H9 (cell line): ENCODE data around the gene ITK. TPM values are rescaled to one million over a fixed set of nuclear protein-coding genes. Genes with fewer than 3 reads are reported as not detected.

Experiments used
- DNase-seq: peaks from one replicate; pipeline ENCODE4 v3.0.0-alpha.2; 2017
- H2AFZ ChIP-seq: one replicate; pipeline ENCODE4 v1.6.1; 2013; ENCODE audit warnings: mild to moderate bottlenecking, low read length, control low read depth, moderate library complexity
- H2AK5ac ChIP-seq: 2 replicates; pipeline ENCODE4 v1.6.1; 2013; ENCODE audit warnings: low read length, control low read depth, mixed read lengths; ENCODE audit not compliant: insufficient read length
- H2BK120ac ChIP-seq: one replicate; pipeline ENCODE4 v1.6.1; 2013; ENCODE audit warnings: low read depth, mild to moderate bottlenecking, low read length, control low read depth, inconsistent platforms; ENCODE audit not compliant: poor library complexity, severe bottlenecking
- H2BK12ac ChIP-seq: 2 replicates; pipeline ENCODE4 v1.6.1; 2013; ENCODE audit warnings: low read length, control low read depth, mixed read lengths, low read depth; ENCODE audit not compliant: insufficient read length
- H2BK15ac ChIP-seq: 2 replicates; pipeline ENCODE4 v1.6.1; 2013; ENCODE audit warnings: low read depth, low read length, control low read depth
- H2BK20ac ChIP-seq: one replicate; pipeline ENCODE4 v1.6.1; 2013; ENCODE audit warnings: low read depth, mild to moderate bottlenecking, low read length, control low read depth, inconsistent platforms; ENCODE audit not compliant: poor library complexity, severe bottlenecking
- H2BK5ac ChIP-seq: 2 replicates; pipeline ENCODE4 v1.6.1; 2013; ENCODE audit warnings: low read length, control low read depth, mixed read lengths; ENCODE audit not compliant: insufficient read length
- H3K14ac ChIP-seq: 2 replicates; pipeline ENCODE4 v1.6.1; 2013; ENCODE audit warnings: low read length, control low read depth; ENCODE audit not compliant: insufficient read depth
- H3K18ac ChIP-seq: 2 replicates; pipeline ENCODE4 v1.6.1; 2013; ENCODE audit warnings: low read depth, mild to moderate bottlenecking, mixed read lengths, low read length, control low read depth; ENCODE audit not compliant: insufficient read length
- H3K23ac ChIP-seq: 2 replicates; pipeline ENCODE4 v1.6.1; 2013; ENCODE audit warnings: low read length, control low read depth, mixed read lengths, low read depth; ENCODE audit not compliant: insufficient read length
- H3K23me2 ChIP-seq: 2 replicates; pipeline ENCODE4 v1.6.1; 2013; ENCODE audit warnings: low read depth, mild to moderate bottlenecking, mixed read lengths, low read length, control low read depth; ENCODE audit not compliant: insufficient read length, poor library complexity, severe bottlenecking
- H3K27ac ChIP-seq: 2 replicates; pipeline ENCODE4 v1.5.1; 2013; ENCODE audit warnings: low read length, control low read depth, mixed read lengths, low read depth; ENCODE audit not compliant: insufficient read length
- H3K27me3 ChIP-seq: 2 replicates; pipeline ENCODE4 v1.6.1; 2013; ENCODE audit warnings: low read length, control low read depth, inconsistent platforms; ENCODE audit not compliant: insufficient read depth
- H3K4ac ChIP-seq: 2 replicates; pipeline ENCODE4 v1.6.1; 2013; ENCODE audit warnings: low read depth, mild to moderate bottlenecking, control low read depth, inconsistent platforms, low read length, moderate library complexity
- H3K4me1 ChIP-seq: 2 replicates; pipeline ENCODE4 v1.6.1; 2013; ENCODE audit warnings: low read length, control low read depth, inconsistent platforms; ENCODE audit not compliant: insufficient read depth
- H3K4me2 ChIP-seq: 2 replicates; pipeline ENCODE4 v1.6.1; 2013; ENCODE audit warnings: low read length, control low read depth, mixed read lengths; ENCODE audit not compliant: insufficient read length, insufficient read depth
- H3K56ac ChIP-seq: 2 replicates; pipeline ENCODE4 v1.6.1; 2013; ENCODE audit warnings: low read depth, mild to moderate bottlenecking, mixed read lengths, low read length, control low read depth; ENCODE audit not compliant: insufficient read length
- H3K79me1 ChIP-seq: 2 replicates; pipeline ENCODE4 v1.6.1; 2013; ENCODE audit warnings: low read depth, mild to moderate bottlenecking, moderate library complexity, low read length, control low read depth, inconsistent platforms; ENCODE audit not compliant: insufficient read depth, poor library complexity, severe bottlenecking
- H3K79me2 ChIP-seq: 2 replicates; pipeline ENCODE4 v1.6.1; 2013; ENCODE audit warnings: low read length, control low read depth, inconsistent platforms; ENCODE audit not compliant: insufficient read depth
- H3K9ac ChIP-seq: 2 replicates; pipeline ENCODE4 v1.6.1; 2013; ENCODE audit warnings: low read length, control low read depth, mixed read lengths; ENCODE audit not compliant: insufficient read length; ENCODE audit errors: extremely low read depth
- H3K9me3 ChIP-seq: one replicate; pipeline ENCODE4 v1.6.1; 2013; ENCODE audit warnings: low read depth, low read length, inconsistent platforms; ENCODE audit not compliant: control insufficient read depth
- H3T11ph ChIP-seq: one replicate; pipeline ENCODE4 v1.6.1; 2013; ENCODE audit warnings: mild to moderate bottlenecking, low read length, control low read depth, inconsistent platforms
- H4K20me1 ChIP-seq: one replicate; pipeline ENCODE4 v1.6.1; 2013; ENCODE audit not compliant: control insufficient read depth, insufficient read length, insufficient read depth
- H4K5ac ChIP-seq: 2 replicates; pipeline ENCODE4 v1.6.1; 2013; ENCODE audit warnings: low read depth, mild to moderate bottlenecking, mixed read lengths, low read length, control low read depth; ENCODE audit not compliant: insufficient read length
- H4K8ac ChIP-seq: replicated peaks from 2 replicates; pipeline ENCODE4 v1.6.1; 2013; ENCODE audit warnings: low read length, control low read depth, mixed read lengths, low read depth; ENCODE audit not compliant: insufficient read length
- H4K91ac ChIP-seq: 2 replicates; pipeline ENCODE4 v1.6.1; 2013; ENCODE audit warnings: low read depth, mild to moderate bottlenecking, moderate library complexity, mixed read lengths, low read length, control low read depth; ENCODE audit not compliant: insufficient read length
- H3K27ac Mint-ChIP-seq, 3 experiments: 2 replicates in 2 of 3; 3 replicates in 1 of 3; pipeline ENCODE4 v1.8.0; 2020 to 2021; ENCODE audit warnings: mixed read lengths in 3 of 3, mild to moderate bottlenecking in 1 of 3, moderate library complexity in 1 of 3
- H3K27me3 Mint-ChIP-seq: 2 replicates; pipeline ENCODE4 v1.8.0; 2021; ENCODE audit warnings: low read depth, mild to moderate bottlenecking, moderate library complexity, mixed read lengths
- H3K36me3 Mint-ChIP-seq, 3 experiments: 2 replicates in 2 of 3; 3 replicates in 1 of 3; pipeline ENCODE4 v1.8.0; 2020 to 2021; ENCODE audit warnings: low read depth in 3 of 3, mixed read lengths in 3 of 3; ENCODE audit not compliant: insufficient read depth in 1 of 3
- H3K4me1 Mint-ChIP-seq, 2 experiments: 2 replicates each; pipeline ENCODE4 v1.8.0; 2020; ENCODE audit warnings: mixed read lengths in 2 of 2
- H3K4me3 Mint-ChIP-seq, 2 experiments: 2 replicates in 1 of 2; 3 replicates in 1 of 2; pipeline ENCODE4 v1.8.0; 2020 to 2021; ENCODE audit warnings: mild to moderate bottlenecking in 2 of 2, mixed read lengths in 2 of 2, moderate library complexity in 1 of 2
- H3K9me3 Mint-ChIP-seq, 2 experiments: 2 replicates in 1 of 2; 3 replicates in 1 of 2; pipeline ENCODE4 v1.8.0; 2020; ENCODE audit warnings: mild to moderate bottlenecking in 2 of 2, mixed read lengths in 2 of 2, moderate library complexity in 1 of 2
- WGBS: extraction: QIAGEN DNeasy Blood & Tissue Kit; methylation state at CpG from one replicate; pipeline ENCODE4 v1.1.7; 2013; ENCODE audit warnings: missing lambda C conversion rate, low lambda C conversion rate, mixed read lengths; ENCODE audit not compliant: insufficient read length; ENCODE audit errors: extremely low coverage; 5-methylcytosine and 5-hydroxymethylcytosine counted together
- total RNA-seq: library from RNA; stranded (reverse); gene quantifications from 2 replicates; pipeline ENCODE4 v1.2.1, GENCODE V29; 2021
- TF ChIP-seq, protein P1 (sequence below): fragments of 200-600 bp; sonication (generic); conservative IDR thresholded peaks from 3 replicates; pipeline ENCODE4 v1.8.0; 2021; ENCODE audit warnings: antibody characterized with exemption, mild to moderate bottlenecking

The ITK gene
- total RNA-seq, 1 experiment from 2014 or later = 0.22 TPM

- Mint-ChIP-seq H3K9me3 (no peaks in the 10 kb centered on the region; a peak in 1 of 5 replicates), H3K4me3 (no peak overlapping the region), H3K36me3 (no peaks in the 10 kb centered on the region; a peak in 1 of 7 replicates), H3K27ac (no peak overlapping the region), H3K27me3 (peaks cover 86% of the 10 kb centered on the region), H3K4me1 (no peaks in the 10 kb centered on the region; a peak in 1 of 4 replicates)
- H3K79me1 ChIP-seq = no peaks in the 10 kb centered on the region
- H3K56ac ChIP-seq = no peak overlapping the region
- H2BK20ac ChIP-seq = no peak overlapping the region
- H2BK5ac ChIP-seq = no peak overlapping the region
- H3K23me2 ChIP-seq = no peaks in the 10 kb centered on the region
- H3K79me2 ChIP-seq = no peaks in the 10 kb centered on the region
- WGBS = no CpG with 5 or more reads among the region's 3 CpGs
- no peak overlapping the region for H3K27ac ChIP-seq
- H2BK12ac ChIP-seq = no peak overlapping the region
- DNase-seq = no peak
- H2BK120ac ChIP-seq = no peak overlapping the region
- H2AK5ac ChIP-seq = no peak overlapping the region
- no peaks in the 10 kb centered on the region for H3K4me1 ChIP-seq
- no peak overlapping the region for H3K14ac ChIP-seq
- no peak overlapping the region for H3K4me2 ChIP-seq
- H4K8ac ChIP-seq = no peak overlapping the region
- no peak overlapping the region for H2BK15ac ChIP-seq
- no peak overlapping the region for H3K23ac ChIP-seq
- no peak overlapping the region for H3K4ac ChIP-seq
- no peak overlapping the region for H3K9ac ChIP-seq
- H4K5ac ChIP-seq = no peak overlapping the region
- H4K20me1 ChIP-seq = no peaks in the 10 kb centered on the region
- no peak overlapping the region for H3T11ph ChIP-seq
- H3K9me3 ChIP-seq = no peaks in the 10 kb centered on the region
- peaks cover 5% of the 10 kb centered on the region; the same call in 1 of the 2 replicates for H3K27me3 ChIP-seq
- H2AFZ ChIP-seq = no peak overlapping the region
- TF ChIP-seq, protein P1, sequence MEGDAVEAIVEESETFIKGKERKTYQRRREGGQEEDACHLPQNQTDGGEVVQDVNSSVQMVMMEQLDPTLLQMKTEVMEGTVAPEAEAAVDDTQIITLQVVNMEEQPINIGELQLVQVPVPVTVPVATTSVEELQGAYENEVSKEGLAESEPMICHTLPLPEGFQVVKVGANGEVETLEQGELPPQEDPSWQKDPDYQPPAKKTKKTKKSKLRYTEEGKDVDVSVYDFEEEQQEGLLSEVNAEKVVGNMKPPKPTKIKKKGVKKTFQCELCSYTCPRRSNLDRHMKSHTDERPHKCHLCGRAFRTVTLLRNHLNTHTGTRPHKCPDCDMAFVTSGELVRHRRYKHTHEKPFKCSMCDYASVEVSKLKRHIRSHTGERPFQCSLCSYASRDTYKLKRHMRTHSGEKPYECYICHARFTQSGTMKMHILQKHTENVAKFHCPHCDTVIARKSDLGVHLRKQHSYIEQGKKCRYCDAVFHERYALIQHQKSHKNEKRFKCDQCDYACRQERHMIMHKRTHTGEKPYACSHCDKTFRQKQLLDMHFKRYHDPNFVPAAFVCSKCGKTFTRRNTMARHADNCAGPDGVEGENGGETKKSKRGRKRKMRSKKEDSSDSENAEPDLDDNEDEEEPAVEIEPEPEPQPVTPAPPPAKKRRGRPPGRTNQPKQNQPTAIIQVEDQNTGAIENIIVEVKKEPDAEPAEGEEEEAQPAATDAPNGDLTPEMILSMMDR = no peak
- no peak overlapping the region for H3K18ac ChIP-seq
- H4K91ac ChIP-seq = no peak overlapping the region
These were observed 1.6 kb downstream of the ITK start for GRCh38 chr5:157182143-157182757.
